ENCODE measurements around the gene LST1. TPM values are rescaled to one million over a fixed set of nuclear protein-coding genes. Genes with fewer than 3 reads are reported as not detected.

LST1 gene
- total and polyA plus RNA-seq, 12 donors = 5.8 to 67.8 (median 20.7) TPM

- no peak for TF ChIP-seq POLR2A (IDR thresholded peaks at IDR 0.05)
- TF ChIP-seq CTCF (IDR thresholded peaks at IDR 0.05) = no peak
- Histone ChIP-seq H3K36me3 (replicated peaks in 1 of 2) (no peaks in the 10 kb centered on the region), H3K4me1 (replicated peaks in 1 of 2) (no peaks in the 10 kb centered on the region), H3K27me3 (no peaks in the 10 kb centered on the region), H3K4me3 (no peak overlapping the region), H3K9me3 (replicated peaks in 1 of 3) (no peaks in the 10 kb centered on the region), H3K27ac (no peak overlapping the region)
- WGBS, 4 donors = 65 to 76% (median 72%) methylated on average over 4 of the region's 4 CpGs
- intact Hi-C loops (cut with DNase I) = no loop called here
- DNase-seq = no peak
Observed at GRCh38 chr6:31610968-31611367, 24.9 kb downstream of the LST1 start.

- TF ChIP-seq POLR2A (IDR thresholded peaks at IDR 0.05) = no peak
- no peak for TF ChIP-seq CTCF (IDR thresholded peaks at IDR 0.05)
- 72 to 80% (median 73%) methylated on average over 8 of the region's 8 CpGs for WGBS, 4 donors
- Histone ChIP-seq H3K4me1 (replicated peaks in 1 of 2) (peaks cover 0 to under 1% of the 10 kb centered on the region in 2 donors), H3K9me3 (replicated peaks in 1 of 3) (no peaks in the 10 kb centered on the region), H3K4me3 (no peak overlapping the region), H3K36me3 (replicated peaks in 1 of 2) (no peaks in the 10 kb centered on the region), H3K27me3 (no peaks in the 10 kb centered on the region), H3K27ac (peak overlapping the region in 1 of 5 donors; percentile 67)
- intact Hi-C loops (cut with DNase I) = no loop called here
- no peak for DNase-seq
Observed at GRCh38 chr6:31614075-31614619, 28.1 kb downstream of the LST1 start.

GRCh38 chr6:31614684-31615578, 28.9 kb downstream of the LST1 start, which contains the start of gene AIF1:
TSS of gene AIF1 (plus strand) at chr6:31615234. CDS start at chr6:31615330, 96 bp downstream.
- Histone ChIP-seq H3K9me3 (replicated peaks in 1 of 3) (no peaks in the 10 kb centered on the region), H3K4me1 (replicated peaks in 1 of 2) (peaks cover 0 to 5% of the 10 kb centered on the region in 2 donors), H3K36me3 (replicated peaks in 1 of 2) (no peaks in the 10 kb centered on the region), H3K27me3 (no peaks in the 10 kb centered on the region), H3K27ac (peak within 1 kb of the TSS in 2 of 5 donors; percentile 41 to 72), H3K4me3 (peak within 1 kb of the TSS in 1 of 4 donors; percentile 32)
- TF ChIP-seq POLR2A (IDR thresholded peaks at IDR 0.05) (no peak), CTCF (IDR thresholded peaks at IDR 0.05) (no peak)
- 53 to 75% (median 65%) methylated on average over 6 of the region's 6 CpGs for WGBS, 4 donors
- no peak for DNase-seq
- intact Hi-C loops (cut with DNase I) = no loop called here

- DNase-seq = no peak
- no peaks in the 10 kb centered on the region for H3K36me3 ChIP-seq (replicated peaks in 1 of 2)
- H3K4me3 ChIP-seq = peak overlapping the region in 1 of 4 donors; percentile 32
- no peaks in the 10 kb centered on the region for H3K9me3 ChIP-seq (replicated peaks in 1 of 3)
- WGBS, 4 donors = 55 to 68% (median 60%) methylated on average over 6 to 7 of the region's 7 CpGs
- peaks cover 0 to 5% of the 10 kb centered on the region in 2 donors for H3K4me1 ChIP-seq (replicated peaks in 1 of 2)
- intact Hi-C loops (cut with DNase I) = no loop called here
- peak overlapping the region in 2 of 5 donors; percentile 41 to 72 for H3K27ac ChIP-seq
- TF ChIP-seq POLR2A (IDR thresholded peaks at IDR 0.05) (no peak), CTCF (IDR thresholded peaks at IDR 0.05) (no peak)
- no peaks in the 10 kb centered on the region for H3K27me3 ChIP-seq
Observed at GRCh38 chr6:31615748-31616147, 29.7 kb downstream of the LST1 start.
